HG03066 (cell line): ENCODE data around the gene FRMD6.
"Not testable (repeated sequence)": the region's sequence is repeated elsewhere in the genome, so short reads cannot be mapped to it uniquely, and the experiment has no call there.

ENCODE experiments used
- ATAC-seq: cut with Tn5 transposase; IDR thresholded peaks from one replicate; pipeline ENCODE4 v1.9.1; 2021; ENCODE audit warnings: low read depth; ENCODE audit not compliant: unreplicated experiment

FRMD6 gene

DNA sequence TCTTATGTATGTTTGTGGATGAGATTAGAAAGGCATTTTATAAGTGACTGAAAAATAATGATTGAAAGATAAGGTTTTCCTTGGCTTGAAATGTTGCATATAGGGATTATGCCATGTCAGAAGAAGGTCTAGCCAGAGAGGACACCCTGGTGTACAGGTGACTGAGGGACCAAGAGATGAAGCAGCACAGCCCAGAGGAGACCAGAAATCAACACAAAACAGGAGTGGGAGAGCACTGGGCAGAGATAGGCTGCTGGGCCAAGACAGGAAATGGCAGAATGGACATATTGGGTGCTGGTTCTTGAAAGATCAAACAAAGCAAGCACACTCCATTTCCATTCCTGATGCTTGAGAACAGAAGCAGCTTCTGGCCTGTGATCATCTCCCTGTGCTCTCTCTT, 24.4 kb upstream of the FRMD6 start:
- ATAC-seq = no peak

GRCh38 chr14:51628238-51628637, 23.5 kb upstream of the FRMD6 start:
- no peak for ATAC-seq

GRCh38 chr14:51630987-51631386, 20.7 kb upstream of the FRMD6 start:
- ATAC-seq = no peak

DNA sequence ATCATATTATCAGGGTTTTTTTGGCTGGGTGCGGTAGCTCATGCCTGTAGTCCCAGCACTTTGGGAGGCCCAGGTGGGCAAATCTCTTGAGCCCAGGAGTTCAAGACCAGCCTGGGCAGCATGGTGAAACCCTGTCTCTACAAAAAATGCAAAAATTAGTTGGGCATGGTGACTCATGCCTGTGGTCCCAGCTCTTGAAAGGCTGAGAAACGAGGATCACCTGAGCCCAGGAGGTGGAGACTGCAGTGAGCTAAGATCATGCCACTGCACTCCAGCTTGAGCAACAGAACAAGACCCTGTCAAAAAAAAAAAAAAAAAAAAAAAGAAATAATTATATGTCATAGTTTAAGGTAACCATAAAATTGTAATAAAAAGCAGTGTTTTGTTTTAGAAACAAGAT, 18.4 kb upstream of the FRMD6 start:
- ATAC-seq = not testable (repeated sequence)

DNA sequence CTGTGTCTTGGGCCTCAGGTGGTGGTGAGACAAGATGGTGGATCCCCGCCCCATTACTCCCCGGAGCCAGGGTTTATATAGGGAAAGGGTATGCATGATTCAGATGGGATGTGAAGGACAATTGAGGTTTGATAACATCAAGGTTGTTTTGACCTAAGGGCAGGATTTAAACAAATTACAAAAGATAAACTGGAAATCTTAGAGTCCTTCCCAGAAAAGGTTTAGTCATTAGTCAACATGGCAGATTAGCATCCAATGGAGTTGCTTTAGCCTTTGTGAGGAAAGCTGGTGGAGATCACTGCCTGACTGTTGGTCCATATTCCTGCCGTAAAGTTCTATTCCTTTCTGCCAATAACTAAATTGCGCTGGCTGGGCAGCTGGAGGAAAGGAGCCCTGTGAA, 15.6 kb upstream of the FRMD6 start:
- ATAC-seq = no peak

- no peak for ATAC-seq
These were observed 13.4 kb upstream of the FRMD6 start for GRCh38 chr14:51638071-51638944.

GRCh38 chr14:51639668-51640316, 11.9 kb upstream of the FRMD6 start:
- no peak for ATAC-seq

- ATAC-seq = no peak
These were observed 8.6 kb upstream of the FRMD6 start for GRCh38 chr14:51643140-51643539.

- ATAC-seq = no peak
These were observed 7.3 kb upstream of the FRMD6 start for GRCh38 chr14:51644217-51644933.

- no peak for ATAC-seq
These were observed 3.4 kb upstream of the FRMD6 start for GRCh38 chr14:51648296-51648695.

DNA sequence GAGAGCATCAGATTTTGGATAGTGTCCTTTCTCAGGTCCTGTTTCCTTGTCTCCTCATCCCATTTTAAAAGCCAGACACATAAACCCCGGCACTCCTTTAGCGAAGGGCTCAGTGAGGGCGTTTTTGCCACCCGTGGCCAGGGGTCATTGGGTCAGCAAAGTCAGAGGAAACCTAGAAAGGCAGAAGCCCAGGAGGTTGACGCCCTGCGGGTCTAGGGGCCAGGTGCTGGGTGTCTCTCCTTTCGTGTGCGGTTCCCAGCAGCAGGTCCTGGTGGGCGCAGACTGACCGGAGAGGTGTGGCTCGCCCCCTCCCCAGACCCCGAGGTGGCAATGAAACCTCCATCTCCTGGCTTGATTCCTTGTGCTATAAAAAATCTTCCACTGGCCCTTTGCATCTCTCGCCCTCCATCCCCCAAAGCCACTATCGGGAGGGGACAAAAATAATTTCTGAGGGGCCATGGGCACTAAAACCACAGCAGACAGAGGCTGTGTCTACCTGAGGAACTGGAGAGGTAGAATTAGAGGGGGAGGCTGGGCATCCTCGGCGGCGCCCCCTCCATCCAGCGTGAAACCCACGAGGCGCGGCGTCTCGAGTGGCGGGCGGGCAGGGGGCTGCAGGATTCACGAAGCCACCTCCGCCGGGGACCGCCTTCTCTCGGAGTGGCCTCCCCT, 858 bp upstream of the FRMD6 start:
- no peak for ATAC-seq

DNA sequence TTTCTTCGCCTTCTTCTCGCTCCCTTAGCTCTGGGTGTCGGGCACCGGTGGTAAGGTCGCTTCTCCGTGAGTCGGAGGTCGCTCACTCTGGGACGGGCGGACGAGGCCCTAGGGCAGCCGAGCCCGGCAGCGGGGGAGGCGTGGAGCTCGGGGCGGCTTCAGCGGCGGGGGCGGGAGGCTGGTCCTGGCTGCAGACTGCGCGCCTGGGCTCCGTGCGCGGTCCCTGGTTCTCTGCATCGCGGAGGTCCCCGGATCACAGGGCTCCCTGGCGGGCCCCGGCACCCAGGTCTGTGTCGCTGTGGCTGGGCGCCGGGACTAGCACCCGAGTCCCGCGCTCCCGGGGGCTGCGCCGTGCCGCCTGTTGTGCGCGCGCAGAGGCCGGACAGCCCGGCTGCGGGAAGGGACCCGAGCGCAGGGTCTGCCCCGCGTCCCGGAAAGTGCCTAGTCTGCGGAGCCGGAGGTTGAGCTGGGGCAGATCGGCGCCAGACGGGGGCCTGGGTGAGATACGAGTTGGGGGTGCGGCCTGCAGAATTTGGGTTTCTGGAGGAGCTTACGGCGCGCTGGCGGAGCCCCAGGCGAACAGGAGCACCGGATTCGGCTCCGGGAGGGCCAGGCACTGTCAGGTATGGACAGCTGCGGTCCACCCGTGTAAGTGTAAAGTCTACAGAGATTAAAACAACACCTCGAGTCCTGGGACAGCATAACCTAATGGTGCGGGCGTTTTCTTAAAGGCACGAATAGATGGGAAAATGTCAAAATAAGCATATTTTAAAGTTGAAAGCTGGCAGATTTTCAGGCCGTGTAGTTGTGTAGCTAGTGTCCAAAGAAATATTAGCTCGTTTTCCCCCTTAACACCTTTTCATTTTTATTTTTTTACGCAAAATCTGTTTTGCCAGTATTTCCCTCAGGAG, 713 bp downstream of the FRMD6 start:
- peak; percentile 33 for ATAC-seq

DNA sequence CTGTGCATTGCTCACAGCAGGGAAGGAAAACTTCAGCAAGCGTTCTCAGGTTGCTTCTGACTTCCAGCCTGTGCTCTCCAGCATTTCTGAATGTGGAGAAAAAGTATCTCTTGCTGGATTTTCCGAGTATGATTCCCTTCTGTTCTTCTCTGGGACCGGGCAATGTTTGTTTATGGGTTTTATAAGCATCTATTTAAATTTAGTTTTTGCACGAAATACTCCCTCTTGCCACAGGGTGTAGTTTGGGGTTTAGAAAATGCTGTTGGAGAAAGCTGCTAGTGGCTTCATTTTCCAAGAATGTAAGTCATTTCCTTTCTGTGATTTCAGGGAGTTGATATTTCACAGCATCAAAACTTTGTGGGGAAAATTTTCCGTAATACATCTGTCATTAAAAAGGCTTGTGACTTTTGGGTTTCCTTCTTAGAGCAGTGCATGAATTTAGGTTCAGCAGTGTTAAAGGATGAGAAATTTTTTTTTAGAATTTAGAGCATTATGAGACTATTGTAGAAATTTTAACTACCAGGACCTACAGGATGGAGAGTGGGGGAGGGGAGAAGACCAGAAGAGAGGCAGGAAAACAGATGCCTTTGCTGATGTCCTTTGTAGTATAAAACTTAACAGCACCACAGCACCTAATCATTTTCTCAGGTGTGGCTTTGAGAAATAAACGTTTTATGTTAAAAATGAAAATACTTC, 1.5 kb downstream of the FRMD6 start:
- no peak for ATAC-seq

DNA sequence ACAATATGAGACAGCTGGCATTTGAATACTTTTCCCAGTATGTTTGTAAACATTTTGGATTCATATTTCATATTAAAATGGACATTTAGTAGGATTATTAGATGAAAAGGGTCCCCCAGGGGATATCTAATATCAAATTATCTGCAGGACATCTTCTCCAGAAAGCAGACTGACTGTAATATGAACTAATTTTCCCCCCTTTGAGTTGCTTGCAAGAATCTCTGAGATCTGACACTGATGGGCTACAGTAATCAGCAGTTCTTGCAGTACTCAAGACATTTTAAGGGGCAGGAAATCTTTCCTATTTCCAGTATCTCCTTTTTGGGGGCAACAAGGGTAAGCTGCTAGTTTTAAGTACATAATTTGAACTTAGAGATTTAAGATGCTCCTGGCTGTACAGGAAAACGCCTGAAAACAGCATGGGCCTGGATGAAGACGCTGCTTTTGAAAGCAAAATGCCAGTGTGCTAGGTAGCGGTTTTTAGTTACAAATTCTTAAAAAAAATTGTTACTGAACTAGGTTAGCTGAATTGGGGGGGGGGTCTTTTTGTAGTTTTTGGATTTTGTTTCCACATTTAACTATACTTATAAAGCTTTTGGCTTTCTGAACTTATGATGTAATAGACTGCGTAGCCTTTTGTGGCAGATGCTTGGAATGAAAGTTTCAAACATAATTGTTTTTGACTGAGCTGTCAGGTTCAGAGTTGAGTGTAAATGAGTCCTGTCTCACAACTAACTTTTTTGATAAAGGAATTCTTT, 2.2 kb downstream of the FRMD6 start:
- ATAC-seq = no peak

- ATAC-seq = no peak
These were observed 2.8 kb downstream of the FRMD6 start for GRCh38 chr14:51654533-51654845.

GRCh38 chr14:51657762-51658161, 6.1 kb downstream of the FRMD6 start:
- no peak for ATAC-seq

DNA sequence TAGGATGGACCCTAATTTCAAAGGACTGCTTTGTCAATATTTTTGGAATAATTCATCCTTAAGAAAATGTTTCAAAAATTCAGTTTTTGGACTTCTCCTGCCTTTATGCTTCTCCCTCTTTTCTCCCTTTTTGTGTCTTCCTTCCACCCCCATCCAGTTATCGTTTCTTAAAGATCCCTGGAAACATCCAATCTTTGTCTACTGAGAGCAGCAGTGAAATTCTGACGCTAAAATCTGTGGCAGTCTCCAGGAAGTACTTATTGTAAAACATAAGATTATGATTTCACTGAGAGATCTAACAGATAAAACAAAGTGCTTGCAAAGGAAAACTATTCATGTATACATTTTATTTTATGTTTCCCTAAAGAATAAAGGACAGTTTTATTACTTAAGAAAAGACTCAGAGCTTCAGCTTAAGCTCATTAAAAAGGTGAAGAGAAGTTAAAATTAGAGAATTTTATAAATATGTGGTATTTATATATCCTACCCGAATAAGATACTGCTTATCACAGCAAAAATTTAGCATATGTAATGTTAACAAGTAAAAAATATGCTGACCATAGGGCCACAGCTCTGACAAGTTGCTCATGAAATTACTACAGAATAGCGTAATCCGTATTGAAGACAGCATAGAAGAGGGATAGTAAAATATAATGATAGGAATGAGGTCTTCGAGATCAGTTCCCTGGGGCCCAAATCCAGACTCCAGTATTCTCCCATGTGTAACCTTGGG, 6.9 kb downstream of the FRMD6 start:
- ATAC-seq = no peak

DNA sequence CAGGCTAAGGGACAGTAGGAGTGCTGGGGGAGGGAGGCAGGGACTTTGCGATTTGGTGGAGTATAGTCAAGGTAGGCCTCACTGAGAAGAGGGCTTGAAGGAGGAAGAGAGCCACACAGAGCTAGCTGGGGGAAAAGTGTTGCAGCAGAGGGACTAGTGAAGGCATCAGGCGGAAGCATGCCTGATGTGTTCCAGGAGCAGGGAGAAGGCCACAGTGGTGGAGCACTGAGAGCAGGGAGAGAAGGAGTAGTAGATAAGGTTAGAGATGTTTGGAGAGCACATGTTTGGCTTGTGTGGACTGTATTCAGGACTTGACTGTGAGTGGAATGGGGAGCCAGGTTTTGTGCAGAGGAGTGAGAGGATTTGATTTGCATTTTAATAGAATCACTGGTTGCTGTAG, 9.0 kb downstream of the FRMD6 start:
- ATAC-seq = no peak
